Thyroid gland (tissue), 4 donors: Measurements from ENCODE around the gene TMC3. TPM values are rescaled to one million over a fixed set of nuclear protein-coding genes. Genes with fewer than 3 reads are reported as not detected.

ENCODE experiments used
- DNase-seq, 2 donors: peaks; one replicate each; pipeline ENCODE4 v3.0.0-alpha.2; 2019
- H3K27ac ChIP-seq, 3 donors: fragments of 200-600 bp; sonication (generic); 1 replicate in 2 of 3; 2 replicates in 1 of 3; pipeline ENCODE4 v1.5.1; 2016 to 2019; ENCODE audit warnings: mild to moderate bottlenecking in 1 of 3, moderate library complexity in 1 of 3
- H3K27me3 ChIP-seq: fragments of 200-600 bp; sonication (generic); one replicate; pipeline ENCODE4 v1.5.1; 2019
- H3K36me3 ChIP-seq, 2 donors: fragments of 200-600 bp; sonication (generic); one replicate each; pipeline ENCODE4 v1.5.1; 2016 to 2019
- H3K4me1 ChIP-seq, 2 donors: fragments of 200-600 bp; sonication (generic); one replicate each; pipeline ENCODE4 v1.5.1; 2017 to 2019
- H3K4me3 ChIP-seq, 3 donors: fragments of 200-600 bp; sonication (generic); replicated peaks in 1 of 3; 1 replicate in 2 of 3; 2 replicates in 1 of 3; pipeline ENCODE4 v1.5.1; 2016; ENCODE audit warnings: mild to moderate bottlenecking in 1 of 3
- H3K9me3 ChIP-seq: fragments of 200-600 bp; sonication (generic); one replicate; pipeline ENCODE4 v1.5.1; 2017
- POLR2A ChIP-seq, 2 donors: fragments of 450-650 bp; IDR thresholded peaks; one replicate each; pipeline ENCODE4 v1.6.1; 2017; ENCODE audit warnings: antibody characterized with exemption in 2 of 2, mild to moderate bottlenecking in 2 of 2, moderate library complexity in 1 of 2
- WGBS, 2 donors: methylation state at CpG; one replicate each; pipeline ENCODE4 v1.1.5; 2017; 5-methylcytosine and 5-hydroxymethylcytosine counted together
- intact Hi-C: fragments of 100-400 bp; cut with DNase I; formaldehyde crosslinking; loops from one replicate; pipeline ENCODE4 v1.15.1; 2023
- total RNA-seq, 4 donors: library from RNA; depleted of rRNA; stranded (reverse); fragments of >200 nt; gene quantifications; one replicate each; pipeline ENCODE4 v1.2.3, GENCODE V29; 2016
- TF ChIP-seq, protein P1 (sequence below), 6 experiments: fragments of 200-600 bp in 3 of 6; fragments of 450-650 bp in 3 of 6; sonication (generic) in 3 of 6; IDR thresholded peaks; one replicate each; pipeline ENCODE4 v1.5.1; 2016 to 2019; ENCODE audit warnings: antibody characterized with exemption in 6 of 6, mild to moderate bottlenecking in 2 of 6, inconsistent platforms in 1 of 6, moderate library complexity in 1 of 6

TMC3 gene
- total RNA-seq, 4 donors from 2014 or later, result 0.33 to 0.40 (median 0.34) TPM; not detected in 1

DNA sequence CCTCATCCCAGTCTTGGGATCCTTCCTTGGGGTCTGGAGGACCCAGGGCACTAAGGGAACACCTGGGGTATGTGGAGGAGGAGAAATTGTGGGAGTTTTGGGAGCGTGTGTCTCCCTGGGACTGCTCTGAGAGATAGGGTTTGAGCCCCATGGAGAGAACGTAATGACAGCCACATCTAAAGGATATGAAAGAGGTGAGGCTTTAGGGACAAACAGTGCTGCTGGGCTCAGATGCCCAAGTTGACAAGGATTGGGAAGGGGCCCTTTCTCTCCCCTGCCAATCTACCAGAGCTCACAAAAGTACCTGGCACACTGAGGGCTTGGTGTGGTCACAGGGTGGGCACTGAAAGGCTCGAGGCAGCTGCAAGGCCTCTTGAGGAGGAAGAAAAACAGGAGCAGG, 36.8 kb downstream of the TMC3 start:
- Histone ChIP-seq H3K36me3 (no peaks in the 10 kb centered on the region), H3K9me3 (no peaks in the 10 kb centered on the region), H3K27ac (no peak overlapping the region), H3K27me3 (no peaks in the 10 kb centered on the region), H3K4me3 (no peak overlapping the region), H3K4me1 (peaks cover 0 to 8% of the 10 kb centered on the region in 2 donors)
- TF ChIP-seq, protein P1, sequence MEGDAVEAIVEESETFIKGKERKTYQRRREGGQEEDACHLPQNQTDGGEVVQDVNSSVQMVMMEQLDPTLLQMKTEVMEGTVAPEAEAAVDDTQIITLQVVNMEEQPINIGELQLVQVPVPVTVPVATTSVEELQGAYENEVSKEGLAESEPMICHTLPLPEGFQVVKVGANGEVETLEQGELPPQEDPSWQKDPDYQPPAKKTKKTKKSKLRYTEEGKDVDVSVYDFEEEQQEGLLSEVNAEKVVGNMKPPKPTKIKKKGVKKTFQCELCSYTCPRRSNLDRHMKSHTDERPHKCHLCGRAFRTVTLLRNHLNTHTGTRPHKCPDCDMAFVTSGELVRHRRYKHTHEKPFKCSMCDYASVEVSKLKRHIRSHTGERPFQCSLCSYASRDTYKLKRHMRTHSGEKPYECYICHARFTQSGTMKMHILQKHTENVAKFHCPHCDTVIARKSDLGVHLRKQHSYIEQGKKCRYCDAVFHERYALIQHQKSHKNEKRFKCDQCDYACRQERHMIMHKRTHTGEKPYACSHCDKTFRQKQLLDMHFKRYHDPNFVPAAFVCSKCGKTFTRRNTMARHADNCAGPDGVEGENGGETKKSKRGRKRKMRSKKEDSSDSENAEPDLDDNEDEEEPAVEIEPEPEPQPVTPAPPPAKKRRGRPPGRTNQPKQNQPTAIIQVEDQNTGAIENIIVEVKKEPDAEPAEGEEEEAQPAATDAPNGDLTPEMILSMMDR (IDR thresholded peaks at IDR 0.05), result no peak
- no peak for TF ChIP-seq POLR2A (IDR thresholded peaks at IDR 0.05)
- intact Hi-C loops, result no loop called here
- no peak for DNase-seq
- WGBS, 2 donors, result 85 to 87% methylated on average over 3 of the region's 3 CpGs

DNA sequence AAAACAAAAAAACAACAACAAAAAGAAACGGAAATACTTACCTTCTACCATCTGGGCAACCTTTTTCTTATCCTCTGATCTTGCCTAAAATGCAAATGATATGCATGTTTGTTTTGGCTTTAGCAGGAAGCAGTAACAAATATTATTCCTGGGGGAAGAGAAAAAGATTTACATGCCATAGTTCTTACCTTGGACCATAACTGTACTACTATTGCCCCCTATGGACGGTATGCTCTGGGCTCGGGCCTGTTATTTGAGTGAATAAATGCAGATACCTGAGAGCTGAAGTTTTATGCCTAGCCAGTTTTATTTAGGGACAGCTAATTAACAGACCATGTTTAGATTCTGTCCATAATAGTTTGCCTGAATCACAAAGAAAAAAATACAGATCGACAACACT, 37.4 kb downstream of the TMC3 start:
- Histone ChIP-seq H3K27ac (no peak overlapping the region), H3K36me3 (no peaks in the 10 kb centered on the region), H3K27me3 (no peaks in the 10 kb centered on the region), H3K4me1 (peaks cover 0 to 8% of the 10 kb centered on the region in 2 donors), H3K4me3 (no peak overlapping the region), H3K9me3 (no peaks in the 10 kb centered on the region)
- TF ChIP-seq, protein P1 (IDR thresholded peaks at IDR 0.05), result peak in 1 of 6 experiments; percentile 6
- TF ChIP-seq POLR2A (IDR thresholded peaks at IDR 0.05), result no peak
- 89 to 90% methylated on average over 4 of the region's 4 CpGs for WGBS, 2 donors
- DNase-seq, result no peak
- intact Hi-C loops, result no loop called here

DNA sequence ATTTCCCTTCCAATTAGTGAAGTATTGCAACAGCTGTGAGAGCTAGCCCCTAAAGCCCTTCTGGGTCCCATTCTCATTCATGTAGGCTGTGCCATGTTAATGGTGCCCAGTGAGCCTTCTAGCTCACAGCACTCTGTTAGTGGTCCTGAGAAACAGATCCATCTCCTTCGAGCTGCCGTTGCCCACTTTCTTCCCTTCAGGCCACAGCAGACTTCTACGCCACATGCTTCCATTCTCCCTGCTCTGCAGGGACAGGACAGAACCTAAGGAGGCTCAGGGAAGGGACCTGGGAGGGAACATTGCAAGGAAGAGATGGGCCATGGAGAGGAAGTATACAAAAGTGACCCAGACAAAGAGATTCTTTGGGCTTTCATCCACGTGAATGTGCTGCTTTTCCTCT, 38.4 kb downstream of the TMC3 start:
- Histone ChIP-seq H3K36me3 (no peaks in the 10 kb centered on the region), H3K27me3 (no peaks in the 10 kb centered on the region), H3K4me3 (no peak overlapping the region), H3K4me1 (peaks cover 0 to 8% of the 10 kb centered on the region in 2 donors), H3K27ac (no peak overlapping the region), H3K9me3 (no peaks in the 10 kb centered on the region)
- WGBS, 2 donors, result 94% methylated on average over 4 of the region's 4 CpGs
- TF ChIP-seq, protein P1 (IDR thresholded peaks at IDR 0.05), result no peak
- TF ChIP-seq POLR2A (IDR thresholded peaks at IDR 0.05), result no peak
- intact Hi-C loops, result no loop called here
- no peak for DNase-seq

DNA sequence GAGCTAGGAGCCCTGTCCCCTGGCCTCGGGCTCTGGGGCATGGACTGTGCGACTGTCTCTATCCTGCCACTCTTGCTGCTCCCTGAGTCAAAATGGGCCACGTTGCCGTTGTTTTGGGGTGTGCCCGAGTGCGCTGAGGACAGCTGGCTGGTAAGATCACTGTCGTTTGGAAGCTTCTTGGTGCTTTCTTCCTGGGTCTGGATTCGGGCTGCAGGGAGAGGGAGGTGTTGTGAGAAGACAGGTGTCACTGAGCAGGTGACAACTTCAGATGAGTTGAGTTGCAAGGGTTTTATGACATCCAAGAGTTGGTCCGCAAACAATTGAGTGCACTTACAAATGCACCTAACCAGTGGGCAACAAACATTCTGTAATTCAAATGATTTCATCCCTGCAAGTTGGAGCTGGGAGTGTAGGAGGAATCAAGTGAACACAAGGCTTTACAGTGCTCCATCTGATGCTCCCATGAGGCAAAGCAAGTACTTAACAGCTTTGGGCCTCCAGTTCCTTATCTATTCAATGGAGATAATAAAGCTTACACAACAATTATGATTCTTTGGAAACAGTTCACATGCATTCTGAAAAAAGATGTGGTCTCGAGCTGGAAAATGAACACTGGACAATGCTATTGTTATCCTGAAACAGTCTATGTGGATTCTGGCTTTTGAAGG, 39.1 kb downstream of the TMC3 start:
- Histone ChIP-seq H3K36me3 (no peaks in the 10 kb centered on the region), H3K27ac (no peak overlapping the region), H3K4me3 (no peak overlapping the region), H3K9me3 (no peaks in the 10 kb centered on the region), H3K27me3 (no peaks in the 10 kb centered on the region), H3K4me1 (peaks cover 0 to 8% of the 10 kb centered on the region in 2 donors)
- intact Hi-C loops, result no loop called here
- DNase-seq, result no peak
- 83 to 93% methylated on average over 2 to 10 of the region's 10 CpGs for WGBS, 2 donors
- TF ChIP-seq, protein P1 (IDR thresholded peaks at IDR 0.05), result no peak
- no peak for TF ChIP-seq POLR2A (IDR thresholded peaks at IDR 0.05)

DNA sequence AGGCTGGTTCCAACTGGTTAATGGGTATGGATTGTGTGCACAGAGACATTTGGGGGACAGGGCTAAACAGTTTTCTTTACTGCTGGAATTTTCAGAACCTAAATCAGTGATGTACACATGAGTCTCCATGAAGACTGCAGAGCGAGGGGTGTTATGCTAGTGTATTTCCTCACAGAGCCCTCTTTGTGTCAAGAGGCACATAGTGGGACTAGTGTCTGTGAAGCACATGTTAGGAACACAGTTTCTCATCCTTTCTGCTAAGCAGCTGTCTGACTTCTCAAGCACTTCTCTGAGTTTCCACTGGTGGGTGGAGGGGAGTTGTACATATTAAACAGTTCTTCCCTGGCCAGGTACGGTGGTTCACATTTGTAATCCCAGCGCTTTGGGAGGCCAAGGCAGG, 40.6 kb downstream of the TMC3 start:
- WGBS, 2 donors, result 94 to 100% methylated on average over 3 of the region's 3 CpGs
- no peak overlapping the region for H3K4me3 ChIP-seq
- intact Hi-C loops, result no loop called here

More for the DNA sequence above, 40.6 kb downstream of the TMC3 start:
- no peak for DNase-seq
- Histone ChIP-seq H3K36me3 (no peaks in the 10 kb centered on the region), H3K27ac (no peak overlapping the region), H3K9me3 (no peaks in the 10 kb centered on the region), H3K27me3 (no peaks in the 10 kb centered on the region), H3K4me1 (peaks cover 0 to 7% of the 10 kb centered on the region in 2 donors)
- TF ChIP-seq POLR2A (IDR thresholded peaks at IDR 0.05), result no peak
- TF ChIP-seq, protein P1 (IDR thresholded peaks at IDR 0.05), result no peak
